Mucosa of stomach (tissue), 1 donor: Measurements from ENCODE around the gene CKS1B.

ENCODE experiments used
- H3K27me3 ChIP-seq: one replicate; pipeline ENCODE4 v1.7.0; 2013; ENCODE audit warnings: mild to moderate bottlenecking, low read length; ENCODE audit not compliant: control insufficient read depth, insufficient read depth
- H3K36me3 ChIP-seq: one replicate; pipeline ENCODE4 v1.7.0; 2013; ENCODE audit warnings: low read length; ENCODE audit not compliant: control insufficient read depth, insufficient read depth
- H3K4me1 ChIP-seq: one replicate; pipeline ENCODE4 v1.7.0; 2013; ENCODE audit warnings: mild to moderate bottlenecking, low read length; ENCODE audit not compliant: control insufficient read depth, insufficient read depth
- H3K4me3 ChIP-seq: one replicate; pipeline ENCODE4 v1.7.0; 2013; ENCODE audit warnings: low read length
- H3K9ac ChIP-seq: one replicate; pipeline ENCODE4 v1.7.0; 2013; ENCODE audit warnings: mild to moderate bottlenecking, low read length, moderate library complexity
- H3K9me3 ChIP-seq: one replicate; pipeline ENCODE4 v1.7.0; 2013; ENCODE audit warnings: mild to moderate bottlenecking, low read length, moderate library complexity; ENCODE audit not compliant: control insufficient read depth
- donor health status: Pancreatic carcinoma.

Gene CKS1B

DNA sequence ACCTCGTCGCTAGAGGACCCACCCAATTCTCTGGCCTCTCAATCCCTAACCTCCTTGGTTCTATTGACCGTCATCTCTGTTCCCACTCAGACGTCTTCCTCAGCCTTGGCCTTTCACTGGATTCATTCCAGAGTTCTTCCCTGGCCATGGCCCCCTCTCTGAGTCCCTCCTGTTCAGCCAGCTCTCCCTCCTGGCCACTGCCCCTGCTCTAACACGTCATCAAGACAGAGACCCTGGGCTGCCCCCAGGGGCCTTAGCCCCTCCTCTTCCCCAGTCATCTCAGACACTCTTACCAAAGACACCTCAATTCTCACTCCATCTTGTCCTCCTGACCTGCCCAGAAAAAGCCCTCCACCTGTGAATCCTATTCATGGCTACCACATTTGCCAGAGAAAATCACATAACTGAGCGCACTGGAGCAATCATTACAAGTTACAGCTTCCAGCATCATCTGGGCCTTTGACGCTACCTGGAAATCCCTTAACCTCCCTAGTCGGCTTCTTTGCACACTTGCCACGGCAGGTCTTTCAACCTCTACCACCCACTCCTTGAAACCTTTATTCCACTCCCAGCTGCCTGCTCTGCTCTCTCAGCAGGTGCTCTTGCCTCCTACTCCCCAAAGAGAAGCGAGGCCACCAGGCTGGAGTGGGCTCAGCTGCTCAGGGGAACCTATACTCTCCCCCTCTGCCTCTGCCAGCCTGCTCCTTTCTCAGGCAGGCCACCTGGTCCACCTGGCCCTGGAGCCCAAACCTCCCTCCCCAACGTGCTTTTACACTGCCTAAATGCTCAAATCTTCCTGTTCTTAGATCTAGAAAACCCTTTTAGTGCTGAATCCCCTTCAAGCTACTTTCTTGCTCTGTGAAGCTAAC lies 45.1 kb downstream of the CKS1B start:
- H3K27me3 ChIP-seq = no peaks in the 10 kb centered on the region
- no peak overlapping the region for H3K4me3 ChIP-seq
- H3K9me3 ChIP-seq = no peaks in the 10 kb centered on the region
- H3K36me3 ChIP-seq = peaks cover 25% of the 10 kb centered on the region
- peak overlapping the region; percentile 12 for H3K9ac ChIP-seq
- peaks cover 45% of the 10 kb centered on the region for H3K4me1 ChIP-seq

DNA sequence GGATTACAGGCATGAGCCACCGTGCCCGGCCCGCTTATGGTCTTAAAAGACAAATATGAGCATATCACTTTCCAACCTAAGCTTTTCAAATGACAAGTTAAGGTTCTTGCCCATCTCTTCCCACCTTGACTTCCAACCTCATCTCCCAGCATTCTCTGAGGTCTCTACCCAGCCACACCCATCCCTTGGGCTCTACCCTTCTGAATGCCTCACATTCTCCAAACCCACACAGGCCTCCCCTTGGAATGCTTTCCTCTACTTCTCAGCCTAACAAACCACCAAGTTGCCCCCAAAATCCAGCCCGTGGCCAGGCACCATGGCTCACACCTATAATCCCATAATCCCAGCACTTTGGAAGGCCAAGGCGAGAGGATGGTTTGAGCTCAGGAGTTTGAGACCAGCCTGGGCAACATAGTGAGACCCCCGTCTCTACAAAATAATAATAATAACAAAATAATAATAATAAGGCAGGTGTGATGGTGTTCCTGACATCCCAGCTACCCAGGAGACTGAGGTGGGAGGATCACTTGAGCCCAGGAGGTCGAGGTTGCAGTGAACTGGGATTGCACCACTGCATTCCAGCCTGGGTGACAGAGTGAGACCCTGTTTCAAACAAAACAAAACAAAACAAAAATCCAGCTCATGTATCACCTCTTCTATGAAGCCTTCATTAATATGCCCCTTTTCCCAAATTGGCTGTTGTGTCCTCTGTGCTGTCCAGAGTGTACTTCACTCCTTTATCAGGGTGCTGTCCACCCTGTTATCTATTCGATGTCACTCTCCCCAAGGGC lies 47.9 kb downstream of the CKS1B start:
- no peaks in the 10 kb centered on the region for H3K9me3 ChIP-seq
- no peaks in the 10 kb centered on the region for H3K27me3 ChIP-seq
- peaks cover 8% of the 10 kb centered on the region for H3K36me3 ChIP-seq
- H3K4me1 ChIP-seq = peaks cover 24% of the 10 kb centered on the region
- H3K9ac ChIP-seq = no peak overlapping the region
- no peak overlapping the region for H3K4me3 ChIP-seq

DNA sequence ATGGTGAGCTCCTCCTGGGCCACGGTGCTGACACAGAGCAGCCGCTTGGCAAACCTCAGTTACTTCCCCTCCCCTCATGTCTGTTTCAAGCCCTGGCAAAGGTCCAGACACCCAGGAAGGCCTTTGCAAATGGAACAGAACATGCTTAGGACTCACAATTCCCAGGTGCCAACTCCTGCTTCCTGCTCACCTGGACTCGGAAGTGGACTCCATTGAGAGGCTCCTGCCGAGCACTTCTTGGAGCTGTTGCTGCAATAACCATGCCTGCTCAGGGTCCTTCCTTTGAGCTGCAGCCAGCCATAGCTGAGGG lies 48.4 kb downstream of the CKS1B start:
- Histone ChIP-seq H3K9me3 (no peaks in the 10 kb centered on the region), H3K4me3 (no peak overlapping the region), H3K9ac (no peak overlapping the region), H3K4me1 (peaks cover 20% of the 10 kb centered on the region), H3K27me3 (no peaks in the 10 kb centered on the region), H3K36me3 (peaks cover 8% of the 10 kb centered on the region)

- H3K4me3 ChIP-seq = no peak overlapping the region
- no peaks in the 10 kb centered on the region for H3K9me3 ChIP-seq
- H3K4me1 ChIP-seq = peaks cover 12% of the 10 kb centered on the region
- peaks cover 8% of the 10 kb centered on the region for H3K36me3 ChIP-seq
- H3K27me3 ChIP-seq = no peaks in the 10 kb centered on the region
- H3K9ac ChIP-seq = no peak overlapping the region
These were observed 49.1 kb downstream of the CKS1B start for GRCh38 chr1:155023627-155024026.

DNA sequence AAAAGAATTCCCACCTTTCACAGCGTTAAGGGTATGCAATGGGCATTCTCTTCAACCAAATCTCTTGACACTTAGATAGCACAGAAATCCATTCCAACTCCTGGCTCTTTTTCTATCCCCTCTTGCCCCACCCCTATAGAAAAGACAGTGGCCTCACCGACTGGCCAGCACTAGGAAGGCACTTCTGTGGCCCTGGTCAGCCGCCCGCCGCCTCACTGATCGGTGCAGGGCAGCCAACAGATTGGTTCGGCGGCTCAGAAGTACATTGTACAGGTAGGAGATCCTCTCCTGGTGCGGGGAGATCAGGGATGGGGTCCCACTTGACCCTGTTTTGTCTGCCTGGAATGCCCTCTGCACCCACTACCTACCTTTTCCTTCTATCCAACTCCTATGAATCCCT lies 49.8 kb downstream of the CKS1B start:
- no peak overlapping the region for H3K4me3 ChIP-seq
- no peak overlapping the region for H3K9ac ChIP-seq
- no peaks in the 10 kb centered on the region for H3K9me3 ChIP-seq
- peaks cover 4% of the 10 kb centered on the region for H3K27me3 ChIP-seq
- peaks cover 8% of the 10 kb centered on the region for H3K36me3 ChIP-seq
- H3K4me1 ChIP-seq = peaks cover 10% of the 10 kb centered on the region

DNA sequence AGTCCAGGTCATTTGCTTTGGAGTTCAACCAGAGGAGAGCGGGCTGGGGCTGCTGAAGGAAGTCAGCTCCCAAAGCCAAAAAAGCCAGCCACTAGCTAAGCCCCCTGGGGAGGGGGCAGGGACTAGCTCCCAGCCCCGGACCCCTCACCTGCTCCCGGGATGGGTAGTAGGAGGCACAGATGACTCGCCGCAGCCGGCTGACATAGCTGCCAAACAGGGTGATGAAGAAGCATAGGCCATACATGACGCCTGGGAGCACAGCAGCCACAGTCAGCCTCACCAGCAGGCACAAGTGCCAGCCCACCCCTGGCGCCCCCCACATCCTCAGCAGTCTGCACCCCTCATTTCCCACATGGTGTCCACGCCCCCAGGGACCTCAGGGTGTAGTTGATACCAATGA lies 51.7 kb downstream of the CKS1B start:
- H3K9ac ChIP-seq = no peak overlapping the region
- H3K4me1 ChIP-seq = peaks cover 10% of the 10 kb centered on the region
- no peak overlapping the region for H3K4me3 ChIP-seq
- H3K27me3 ChIP-seq = peaks cover 6% of the 10 kb centered on the region
- no peaks in the 10 kb centered on the region for H3K36me3 ChIP-seq
- H3K9me3 ChIP-seq = no peaks in the 10 kb centered on the region

DNA sequence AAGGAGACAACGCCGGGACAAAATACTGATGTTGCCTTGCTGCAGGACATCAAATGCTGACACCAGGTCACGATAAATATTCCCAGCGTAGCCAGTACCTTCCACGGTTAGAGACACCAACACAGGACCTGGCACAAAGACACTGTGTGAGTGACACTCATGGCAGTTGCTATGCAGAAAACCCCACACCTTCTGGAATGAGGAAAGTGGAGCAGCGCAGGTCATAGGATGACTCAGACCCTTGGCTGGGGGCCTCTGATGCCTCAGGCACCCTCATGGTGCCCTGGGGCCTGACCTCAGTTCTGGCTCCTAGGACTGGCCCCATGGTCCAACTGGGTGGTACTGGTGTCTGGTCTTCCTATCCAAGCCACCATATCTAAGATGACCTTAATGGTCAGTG lies 52.1 kb downstream of the CKS1B start:
- H3K9ac ChIP-seq = no peak overlapping the region
- H3K9me3 ChIP-seq = no peaks in the 10 kb centered on the region
- no peak overlapping the region for H3K4me3 ChIP-seq
- no peaks in the 10 kb centered on the region for H3K36me3 ChIP-seq
- peaks cover 10% of the 10 kb centered on the region for H3K4me1 ChIP-seq
- H3K27me3 ChIP-seq = peaks cover 6% of the 10 kb centered on the region
